Measurements from ENCODE around the gene SMS.

- TF ChIP-seq, protein P1, sequence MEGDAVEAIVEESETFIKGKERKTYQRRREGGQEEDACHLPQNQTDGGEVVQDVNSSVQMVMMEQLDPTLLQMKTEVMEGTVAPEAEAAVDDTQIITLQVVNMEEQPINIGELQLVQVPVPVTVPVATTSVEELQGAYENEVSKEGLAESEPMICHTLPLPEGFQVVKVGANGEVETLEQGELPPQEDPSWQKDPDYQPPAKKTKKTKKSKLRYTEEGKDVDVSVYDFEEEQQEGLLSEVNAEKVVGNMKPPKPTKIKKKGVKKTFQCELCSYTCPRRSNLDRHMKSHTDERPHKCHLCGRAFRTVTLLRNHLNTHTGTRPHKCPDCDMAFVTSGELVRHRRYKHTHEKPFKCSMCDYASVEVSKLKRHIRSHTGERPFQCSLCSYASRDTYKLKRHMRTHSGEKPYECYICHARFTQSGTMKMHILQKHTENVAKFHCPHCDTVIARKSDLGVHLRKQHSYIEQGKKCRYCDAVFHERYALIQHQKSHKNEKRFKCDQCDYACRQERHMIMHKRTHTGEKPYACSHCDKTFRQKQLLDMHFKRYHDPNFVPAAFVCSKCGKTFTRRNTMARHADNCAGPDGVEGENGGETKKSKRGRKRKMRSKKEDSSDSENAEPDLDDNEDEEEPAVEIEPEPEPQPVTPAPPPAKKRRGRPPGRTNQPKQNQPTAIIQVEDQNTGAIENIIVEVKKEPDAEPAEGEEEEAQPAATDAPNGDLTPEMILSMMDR (IDR thresholded peaks at IDR 0.05; ENCODE audit: insufficient read depth, low read length), result no peak
- no peak for TF ChIP-seq SPI1 (IDR thresholded peaks at IDR 0.05; ENCODE audit: borderline replicate concordance, low read depth)
Observed at GRCh38 chrX:21948897-21949578, 8.5 kb downstream of the SMS start.
